Liver (tissue), 2 donors: ENCODE results near the gene HSD3B2.

Source experiments
- TF ChIP-seq, protein P1 (sequence below): fragments of 150-350 bp; IDR thresholded peaks from 2 replicates; pipeline ENCODE4 v1.5.1; 2017; ENCODE audit warnings: improper control_type of control experiment, low read depth, low read length; ENCODE audit not compliant: missing input control
- TF ChIP-seq, protein P2 (sequence below): IDR thresholded peaks from 2 replicates; pipeline ENCODE4 v1.6.1; 2016; ENCODE audit warnings: antibody characterized with exemption
- donor health status: healthy.

DNA sequence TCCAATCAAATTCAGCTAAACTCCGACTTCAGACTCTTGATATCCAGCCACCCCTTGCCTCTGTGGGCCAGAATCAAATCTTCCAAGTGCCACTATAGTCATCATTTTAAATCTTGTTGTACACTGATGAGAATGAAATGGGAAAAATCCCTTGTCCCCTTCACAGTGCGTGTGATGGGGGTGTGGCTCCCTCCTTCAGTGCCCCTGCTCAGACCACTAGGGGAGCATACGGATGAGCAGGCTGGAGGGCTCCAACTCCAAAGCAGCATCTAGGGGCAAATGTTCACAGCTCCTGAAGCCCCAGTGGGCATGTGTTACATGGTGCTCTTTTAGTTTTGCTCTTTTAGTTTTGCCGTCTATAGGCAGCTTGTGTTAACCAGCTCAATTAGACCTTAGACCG lies 56.6 kb downstream of the HSD3B2 start:
- TF ChIP-seq, protein P1, sequence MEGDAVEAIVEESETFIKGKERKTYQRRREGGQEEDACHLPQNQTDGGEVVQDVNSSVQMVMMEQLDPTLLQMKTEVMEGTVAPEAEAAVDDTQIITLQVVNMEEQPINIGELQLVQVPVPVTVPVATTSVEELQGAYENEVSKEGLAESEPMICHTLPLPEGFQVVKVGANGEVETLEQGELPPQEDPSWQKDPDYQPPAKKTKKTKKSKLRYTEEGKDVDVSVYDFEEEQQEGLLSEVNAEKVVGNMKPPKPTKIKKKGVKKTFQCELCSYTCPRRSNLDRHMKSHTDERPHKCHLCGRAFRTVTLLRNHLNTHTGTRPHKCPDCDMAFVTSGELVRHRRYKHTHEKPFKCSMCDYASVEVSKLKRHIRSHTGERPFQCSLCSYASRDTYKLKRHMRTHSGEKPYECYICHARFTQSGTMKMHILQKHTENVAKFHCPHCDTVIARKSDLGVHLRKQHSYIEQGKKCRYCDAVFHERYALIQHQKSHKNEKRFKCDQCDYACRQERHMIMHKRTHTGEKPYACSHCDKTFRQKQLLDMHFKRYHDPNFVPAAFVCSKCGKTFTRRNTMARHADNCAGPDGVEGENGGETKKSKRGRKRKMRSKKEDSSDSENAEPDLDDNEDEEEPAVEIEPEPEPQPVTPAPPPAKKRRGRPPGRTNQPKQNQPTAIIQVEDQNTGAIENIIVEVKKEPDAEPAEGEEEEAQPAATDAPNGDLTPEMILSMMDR: no peak
- TF ChIP-seq, protein P2, sequence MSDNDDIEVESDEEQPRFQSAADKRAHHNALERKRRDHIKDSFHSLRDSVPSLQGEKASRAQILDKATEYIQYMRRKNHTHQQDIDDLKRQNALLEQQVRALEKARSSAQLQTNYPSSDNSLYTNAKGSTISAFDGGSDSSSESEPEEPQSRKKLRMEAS: no peak
